ENCODE data around the gene STK16. TPM values are rescaled to one million over a fixed set of nuclear protein-coding genes. Genes with fewer than 3 reads are reported as not detected.
A peak's percentile ranks its signal among the peaks of the same experiment; 100 is the strongest.

STK16 gene
- total RNA-seq, 4 donors from 2014 or later: 10.9 to 22.9 (median 16.1) TPM

- TF ChIP-seq POLR2A (IDR thresholded peaks at IDR 0.05): no peak
- no peak for TF ChIP-seq CTCF (IDR thresholded peaks at IDR 0.05)
- no peak for TF ChIP-seq EP300 (IDR thresholded peaks at IDR 0.05)
- no peak for TF ChIP-seq POLR2AphosphoS5 (IDR thresholded peaks at IDR 0.05)
- Histone ChIP-seq H3K27me3 (no peaks in the 10 kb centered on the region), H3K9me3 (no peaks in the 10 kb centered on the region), H3K4me1 (peaks cover 26% of the 10 kb centered on the region), H3K36me3 (peaks cover 44% of the 10 kb centered on the region), H3K4me3 (no peak overlapping the region), H3K27ac (no peak overlapping the region)
- 65% methylated on average over 17 of the region's 17 CpGs for WGBS
- peak in 1 of 2 donors; percentile 55 for DNase-seq (ENCODE audit: low spot score in 2 of 2)
These were observed 37.2 kb upstream of the STK16 start for GRCh38 chr2:219207884-219208740.

- Histone ChIP-seq H3K27me3 (no peaks in the 10 kb centered on the region), H3K36me3 (peaks cover 56% of the 10 kb centered on the region), H3K4me1 (peaks cover 26% of the 10 kb centered on the region), H3K9me3 (no peaks in the 10 kb centered on the region), H3K27ac (no peak overlapping the region), H3K4me3 (no peak overlapping the region)
- TF ChIP-seq CTCF (IDR thresholded peaks at IDR 0.05): no peak
- peak in 1 of 2 donors; percentile 59 for DNase-seq (ENCODE audit: low spot score in 2 of 2)
- 70% methylated on average over 18 of the region's 18 CpGs for WGBS
These were observed 35.8 kb upstream of the STK16 start for GRCh38 chr2:219209236-219210195.

- no peak overlapping the region for H3K4me3 ChIP-seq
- 92% methylated on average over 24 of the region's 24 CpGs for WGBS
- H3K27ac ChIP-seq: no peak overlapping the region
- no peaks in the 10 kb centered on the region for H3K9me3 ChIP-seq
- TF ChIP-seq CTCF (IDR thresholded peaks at IDR 0.05): no peak
- TF ChIP-seq POLR2A (IDR thresholded peaks at IDR 0.05): no peak
- H3K36me3 ChIP-seq: peaks cover 65% of the 10 kb centered on the region
- H3K27me3 ChIP-seq: no peaks in the 10 kb centered on the region
- peaks cover 26% of the 10 kb centered on the region for H3K4me1 ChIP-seq
- peak in 1 of 2 donors; percentile 46 for DNase-seq (ENCODE audit: low spot score in 2 of 2)
These were observed 34.9 kb upstream of the STK16 start for GRCh38 chr2:219210196-219210885.

- DNase-seq (ENCODE audit: low spot score in 2 of 2): peak in 1 of 2 donors; percentile 29
- TF ChIP-seq CTCF (IDR thresholded peaks at IDR 0.05): no peak
- TF ChIP-seq POLR2A (IDR thresholded peaks at IDR 0.05): no peak
- no peak for TF ChIP-seq POLR2AphosphoS5 (IDR thresholded peaks at IDR 0.05)
- TF ChIP-seq EP300 (IDR thresholded peaks at IDR 0.05): no peak
- peaks cover 25% of the 10 kb centered on the region for H3K4me1 ChIP-seq
- no peaks in the 10 kb centered on the region for H3K9me3 ChIP-seq
- 83% methylated on average over 6 of the region's 9 CpGs for WGBS
- H3K4me3 ChIP-seq: no peak overlapping the region
- no peak overlapping the region for H3K27ac ChIP-seq
- peaks cover 69% of the 10 kb centered on the region for H3K36me3 ChIP-seq
- H3K27me3 ChIP-seq: no peaks in the 10 kb centered on the region
These were observed 34.4 kb upstream of the STK16 start for GRCh38 chr2:219210886-219211362.

Data from suprapubic skin (tissue), 4 donors.